Stimulated activated CD4-positive, alpha-beta T cell treated with anti-CD3 and anti-CD28 coated beads, Interleukin-12 subunit alpha, Interleukin-12 subunit beta, amount 100 ng/mL, for 24 hours (primary cell): ENCODE results near the gene ZIC5.
A peak's percentile ranks its signal among the peaks of the same experiment; 100 is the strongest.

ENCODE experiments used
- DNase-seq, 2 experiments: peaks; one replicate each; pipeline ENCODE4 v3.0.0-alpha.2; 2020; ENCODE audit warnings: low read depth in 2 of 2

ZIC5 gene

GRCh38 chr13:99987154-99988019 is 15.8 kb upstream of the ZIC5 start:
- no peak for DNase-seq

- DNase-seq = no peak
Observed at GRCh38 chr13:99986741-99987140, 15.2 kb upstream of the ZIC5 start.

GRCh38 chr13:99985886-99986527 is 14.4 kb upstream of the ZIC5 start:
- DNase-seq = no peak

- DNase-seq = no peak
Observed at GRCh38 chr13:99985241-99985874, 13.8 kb upstream of the ZIC5 start.

- DNase-seq = no peak
Observed at GRCh38 chr13:99984461-99985240, 13.1 kb upstream of the ZIC5 start.

GRCh38 chr13:99983499-99984401 is 12.2 kb upstream of the ZIC5 start:
- DNase-seq = no peak

GRCh38 chr13:99982731-99983498 is 11.3 kb upstream of the ZIC5 start:
- no peak for DNase-seq

GRCh38 chr13:99982036-99982730 is 10.6 kb upstream of the ZIC5 start:
- no peak for DNase-seq

GRCh38 chr13:99981735-99982035 is 10.1 kb upstream of the ZIC5 start, which contains the start of gene ZIC2:
Gene ZIC2 (plus strand): TSS chr13:99981784. CDS start chr13:99982065, 281 bp downstream.
- no peak for DNase-seq

GRCh38 chr13:99980824-99981734 is 9.5 kb upstream of the ZIC5 start:
- no peak for DNase-seq

GRCh38 chr13:99980201-99980823 is 8.7 kb upstream of the ZIC5 start:
- DNase-seq = peak in 1 of 2 experiments; percentile 52

GRCh38 chr13:99979453-99980200 is 8.1 kb upstream of the ZIC5 start:
- no peak for DNase-seq

GRCh38 chr13:99978799-99979452 is 7.4 kb upstream of the ZIC5 start:
- DNase-seq = no peak

- no peak for DNase-seq
Observed at GRCh38 chr13:99977912-99978798, 6.6 kb upstream of the ZIC5 start.

GRCh38 chr13:99977334-99977911 is 5.9 kb upstream of the ZIC5 start:
- DNase-seq = no peak
